Liver (tissue), 9 donors: ENCODE data around the gene ABCG5. TPM values are rescaled to one million over a fixed set of nuclear protein-coding genes. Genes with fewer than 3 reads are reported as not detected.

Experiments
- DNase-seq: peaks from one replicate; pipeline ENCODE4 v3.0.0-alpha.2; 2017; ENCODE audit warnings: low spot score
- H3K27ac ChIP-seq, 2 donors: one replicate each; pipeline ENCODE4 v1.7.0; 2013; ENCODE audit warnings: inconsistent platforms in 2 of 2, low read length in 2 of 2, control low read depth in 1 of 2, low read depth in 1 of 2, mild to moderate bottlenecking in 1 of 2
- H3K27me3 ChIP-seq, 4 donors: one replicate each; pipeline versions ENCODE4 v1.6.1 to v1.7.0; 2013; ENCODE audit warnings: low read length in 3 of 4, inconsistent platforms in 1 of 4, mild to moderate bottlenecking in 1 of 4, moderate library complexity in 1 of 4; ENCODE audit not compliant: control insufficient read depth in 4 of 4, insufficient read depth in 4 of 4
- H3K36me3 ChIP-seq, 4 donors: one replicate each; pipeline versions ENCODE4 v1.6.1 to v1.7.0; 2013; ENCODE audit warnings: low read length in 3 of 4, mild to moderate bottlenecking in 3 of 4, low read depth in 1 of 4, moderate library complexity in 1 of 4; ENCODE audit not compliant: control insufficient read depth in 4 of 4, insufficient read depth in 3 of 4
- H3K4me1 ChIP-seq, 4 donors: one replicate each; pipeline versions ENCODE4 v1.6.1 to v1.7.0; 2013; ENCODE audit warnings: low read length in 3 of 4, mild to moderate bottlenecking in 3 of 4, moderate library complexity in 1 of 4; ENCODE audit not compliant: control insufficient read depth in 4 of 4, insufficient read depth in 4 of 4
- H3K4me3 ChIP-seq, 3 donors: one replicate each; pipeline versions ENCODE4 v1.6.1 to v1.7.0; 2013; ENCODE audit warnings: low read length in 3 of 3, control low read depth in 1 of 3, low read depth in 1 of 3, mild to moderate bottlenecking in 1 of 3
- H3K9ac ChIP-seq, 2 donors: one replicate each; pipeline ENCODE4 v1.7.0; 2013; ENCODE audit warnings: low read length in 2 of 2, mild to moderate bottlenecking in 2 of 2, moderate library complexity in 2 of 2, control low read depth in 1 of 2, low read depth in 1 of 2
- H3K9me3 ChIP-seq, 4 donors: one replicate each; pipeline versions ENCODE4 v1.6.1 to v1.7.0; 2013; ENCODE audit warnings: low read length in 3 of 4; ENCODE audit not compliant: control insufficient read depth in 4 of 4
- EGR1 ChIP-seq, 2 donors: IDR thresholded peaks; 2 replicates each; pipeline ENCODE4 v1.6.1; 2016 to 2018; ENCODE audit warnings: antibody characterized with exemption in 2 of 2, low read depth in 2 of 2
- FOXA1 ChIP-seq: IDR thresholded peaks from 2 replicates; pipeline ENCODE4 v1.6.1; 2016; ENCODE audit warnings: antibody characterized with exemption
- FOXA2 ChIP-seq: IDR thresholded peaks from 2 replicates; pipeline ENCODE4 v1.6.1; 2016; ENCODE audit warnings: antibody characterized with exemption
- GABPA ChIP-seq, 2 donors: IDR thresholded peaks in 1 of 2; conservative IDR thresholded peaks in 1 of 2; 2 replicates each; pipeline ENCODE4 v1.6.1; 2016; ENCODE audit warnings: antibody characterized with exemption in 2 of 2, mild to moderate bottlenecking in 1 of 2, moderate library complexity in 1 of 2
- HNF4A ChIP-seq, 2 donors: conservative IDR thresholded peaks; 2 replicates each; pipeline ENCODE4 v1.6.1; 2016; ENCODE audit warnings: antibody characterized with exemption in 2 of 2, mild to moderate bottlenecking in 2 of 2
- HNF4G ChIP-seq: IDR thresholded peaks from 2 replicates; pipeline ENCODE4 v1.6.1; 2016; ENCODE audit warnings: antibody characterized with exemption
- NR2F2 ChIP-seq: IDR thresholded peaks from 2 replicates; pipeline ENCODE4 v1.6.1; 2016; ENCODE audit warnings: antibody characterized with exemption
- RAD21 ChIP-seq, 2 donors: IDR thresholded peaks; 2 replicates each; pipeline ENCODE4 v1.6.1; 2016; ENCODE audit warnings: antibody characterized with exemption in 2 of 2, mild to moderate bottlenecking in 2 of 2
- RXRA ChIP-seq, 2 donors: IDR thresholded peaks; 2 replicates each; pipeline ENCODE4 v1.6.1; 2017 to 2018; ENCODE audit warnings: antibody characterized with exemption in 2 of 2, mild to moderate bottlenecking in 1 of 2
- SP1 ChIP-seq: IDR thresholded peaks from 2 replicates; pipeline ENCODE4 v1.6.1; 2018; ENCODE audit warnings: antibody characterized with exemption, mild to moderate bottlenecking
- TAF1 ChIP-seq: conservative IDR thresholded peaks from 2 replicates; pipeline ENCODE4 v1.6.1; 2016; ENCODE audit warnings: antibody characterized with exemption, mild to moderate bottlenecking
- YY1 ChIP-seq: IDR thresholded peaks from 2 replicates; pipeline ENCODE4 v1.6.1; 2016; ENCODE audit warnings: antibody characterized with exemption, mild to moderate bottlenecking
- WGBS: extraction: QIAGEN DNeasy Blood & Tissue Kit; methylation state at CpG from one replicate; pipeline ENCODE4 v1.1.7; 2013; 5-methylcytosine and 5-hydroxymethylcytosine counted together
- polyA plus RNA-seq, 2 donors: library from polyadenylated mRNA; stranded (reverse) in 1 of 2; unstranded in 1 of 2; fragments of 200-250 nt in 1 of 2; fragments of >200 nt in 1 of 2; fragmentation: Nextera tagmentation in 1 of 2; extraction: Ambion mirVana in 1 of 2; gene quantifications; one replicate each; pipeline versions ENCODE4 v1.2.1 to v1.2.3, GENCODE V29; 2013 to 2015
- total RNA-seq, 2 donors: library from RNA; depleted of rRNA; stranded (reverse); fragments of >200 nt; gene quantifications; one replicate each; pipeline ENCODE4 v1.2.3, GENCODE V29; 2014
- TF ChIP-seq, protein P1 (sequence below): fragments of 150-350 bp; IDR thresholded peaks from 2 replicates; pipeline ENCODE4 v1.5.1; 2017; ENCODE audit warnings: improper control_type of control experiment, low read depth, low read length; ENCODE audit not compliant: missing input control
- TF ChIP-seq, protein P2 (sequence below): IDR thresholded peaks from 2 replicates; pipeline ENCODE4 v1.6.1; 2016; ENCODE audit warnings: antibody characterized with exemption, mild to moderate bottlenecking
- TF ChIP-seq, protein P3 (sequence below): IDR thresholded peaks from 2 replicates; pipeline ENCODE4 v1.6.1; 2016; ENCODE audit warnings: antibody characterized with exemption
- TF ChIP-seq, protein P4 (sequence below): IDR thresholded peaks from 2 replicates; pipeline ENCODE4 v1.6.1; 2016; ENCODE audit warnings: antibody characterized with exemption
- TF ChIP-seq, protein P5 (sequence below): IDR thresholded peaks from 2 replicates; pipeline ENCODE4 v1.6.1; 2016; ENCODE audit warnings: antibody characterized with exemption
- donor health status: healthy.
- donor health status: healthy.
- donor health status: healthy.
- donor health status: healthy.
- donor health status: healthy.

Gene ABCG5
- total and polyA plus RNA-seq, 4 donors: 15.4 to 63.8 (median 38.5) TPM

DNA sequence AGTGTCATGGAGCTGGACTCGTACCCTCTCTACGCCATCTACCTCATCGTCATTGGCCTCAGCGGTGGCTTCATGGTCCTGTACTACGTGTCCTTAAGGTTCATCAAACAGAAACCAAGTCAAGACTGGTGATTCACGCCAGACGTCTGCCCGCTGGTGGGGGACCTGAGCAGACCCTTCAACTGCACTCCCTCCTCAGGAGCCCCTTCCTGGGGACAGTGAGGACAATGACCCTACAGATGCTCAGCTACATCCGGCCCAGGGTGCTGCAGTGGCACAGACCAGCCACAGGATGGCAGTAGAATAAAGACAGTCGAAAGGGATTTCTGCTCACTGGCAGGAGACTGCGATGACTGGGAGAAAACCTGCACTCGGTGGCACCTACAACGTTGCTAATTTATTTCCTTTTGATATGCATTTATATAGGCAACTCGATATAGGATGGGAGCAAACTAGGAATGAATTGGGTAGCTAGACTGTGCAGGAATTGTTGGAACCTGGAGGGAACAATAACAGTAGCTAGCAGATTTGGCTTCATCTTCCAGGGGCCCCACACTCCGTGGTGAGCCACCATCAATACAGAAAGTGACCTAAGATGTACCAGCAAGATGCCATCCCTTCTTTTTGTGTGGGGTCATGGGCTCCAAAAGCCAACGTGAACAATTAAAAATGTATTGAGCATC, 39.3 kb upstream of the ABCG5 start:
- Histone ChIP-seq H3K9me3 (no peaks in the 10 kb centered on the region), H3K4me1 (peaks cover 1 to 35% (median 22%) of the 10 kb centered on the region in 4 donors), H3K36me3 (peaks cover 4 to 38% (median 33%) of the 10 kb centered on the region in 4 donors), H3K27ac (no peak overlapping the region), H3K9ac (no peak overlapping the region), H3K4me3 (no peak overlapping the region), H3K27me3 (no peaks in the 10 kb centered on the region)
- DNase-seq: peak; percentile 73
- no peak for TF ChIP-seq SP1
- TF ChIP-seq, protein P1, sequence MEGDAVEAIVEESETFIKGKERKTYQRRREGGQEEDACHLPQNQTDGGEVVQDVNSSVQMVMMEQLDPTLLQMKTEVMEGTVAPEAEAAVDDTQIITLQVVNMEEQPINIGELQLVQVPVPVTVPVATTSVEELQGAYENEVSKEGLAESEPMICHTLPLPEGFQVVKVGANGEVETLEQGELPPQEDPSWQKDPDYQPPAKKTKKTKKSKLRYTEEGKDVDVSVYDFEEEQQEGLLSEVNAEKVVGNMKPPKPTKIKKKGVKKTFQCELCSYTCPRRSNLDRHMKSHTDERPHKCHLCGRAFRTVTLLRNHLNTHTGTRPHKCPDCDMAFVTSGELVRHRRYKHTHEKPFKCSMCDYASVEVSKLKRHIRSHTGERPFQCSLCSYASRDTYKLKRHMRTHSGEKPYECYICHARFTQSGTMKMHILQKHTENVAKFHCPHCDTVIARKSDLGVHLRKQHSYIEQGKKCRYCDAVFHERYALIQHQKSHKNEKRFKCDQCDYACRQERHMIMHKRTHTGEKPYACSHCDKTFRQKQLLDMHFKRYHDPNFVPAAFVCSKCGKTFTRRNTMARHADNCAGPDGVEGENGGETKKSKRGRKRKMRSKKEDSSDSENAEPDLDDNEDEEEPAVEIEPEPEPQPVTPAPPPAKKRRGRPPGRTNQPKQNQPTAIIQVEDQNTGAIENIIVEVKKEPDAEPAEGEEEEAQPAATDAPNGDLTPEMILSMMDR: peak; percentile 86
- TF ChIP-seq TAF1: no peak
- no peak for TF ChIP-seq FOXA2
- no peak for TF ChIP-seq GABPA (IDR thresholded peaks at IDR 0.05 in 1 of 2, conservative IDR thresholded peaks at IDR 0.05 in 1 of 2)
- TF ChIP-seq, protein P2, sequence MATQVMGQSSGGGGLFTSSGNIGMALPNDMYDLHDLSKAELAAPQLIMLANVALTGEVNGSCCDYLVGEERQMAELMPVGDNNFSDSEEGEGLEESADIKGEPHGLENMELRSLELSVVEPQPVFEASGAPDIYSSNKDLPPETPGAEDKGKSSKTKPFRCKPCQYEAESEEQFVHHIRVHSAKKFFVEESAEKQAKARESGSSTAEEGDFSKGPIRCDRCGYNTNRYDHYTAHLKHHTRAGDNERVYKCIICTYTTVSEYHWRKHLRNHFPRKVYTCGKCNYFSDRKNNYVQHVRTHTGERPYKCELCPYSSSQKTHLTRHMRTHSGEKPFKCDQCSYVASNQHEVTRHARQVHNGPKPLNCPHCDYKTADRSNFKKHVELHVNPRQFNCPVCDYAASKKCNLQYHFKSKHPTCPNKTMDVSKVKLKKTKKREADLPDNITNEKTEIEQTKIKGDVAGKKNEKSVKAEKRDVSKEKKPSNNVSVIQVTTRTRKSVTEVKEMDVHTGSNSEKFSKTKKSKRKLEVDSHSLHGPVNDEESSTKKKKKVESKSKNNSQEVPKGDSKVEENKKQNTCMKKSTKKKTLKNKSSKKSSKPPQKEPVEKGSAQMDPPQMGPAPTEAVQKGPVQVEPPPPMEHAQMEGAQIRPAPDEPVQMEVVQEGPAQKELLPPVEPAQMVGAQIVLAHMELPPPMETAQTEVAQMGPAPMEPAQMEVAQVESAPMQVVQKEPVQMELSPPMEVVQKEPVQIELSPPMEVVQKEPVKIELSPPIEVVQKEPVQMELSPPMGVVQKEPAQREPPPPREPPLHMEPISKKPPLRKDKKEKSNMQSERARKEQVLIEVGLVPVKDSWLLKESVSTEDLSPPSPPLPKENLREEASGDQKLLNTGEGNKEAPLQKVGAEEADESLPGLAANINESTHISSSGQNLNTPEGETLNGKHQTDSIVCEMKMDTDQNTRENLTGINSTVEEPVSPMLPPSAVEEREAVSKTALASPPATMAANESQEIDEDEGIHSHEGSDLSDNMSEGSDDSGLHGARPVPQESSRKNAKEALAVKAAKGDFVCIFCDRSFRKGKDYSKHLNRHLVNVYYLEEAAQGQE: no peak
- TF ChIP-seq EGR1 (IDR thresholded peaks at IDR 0.05; ENCODE audit: low read depth in 2 of 2): no peak
- TF ChIP-seq HNF4G: no peak
- no peak for TF ChIP-seq HNF4A (conservative IDR thresholded peaks at IDR 0.05)
- TF ChIP-seq NR2F2: no peak
- peak; percentile 38 to 70 for TF ChIP-seq RXRA (IDR thresholded peaks at IDR 0.05)
- TF ChIP-seq YY1: no peak
- TF ChIP-seq RAD21 (IDR thresholded peaks at IDR 0.05): peak; percentile 85 to 91
- 49% methylated on average over 16 of the region's 16 CpGs for WGBS

DNA sequence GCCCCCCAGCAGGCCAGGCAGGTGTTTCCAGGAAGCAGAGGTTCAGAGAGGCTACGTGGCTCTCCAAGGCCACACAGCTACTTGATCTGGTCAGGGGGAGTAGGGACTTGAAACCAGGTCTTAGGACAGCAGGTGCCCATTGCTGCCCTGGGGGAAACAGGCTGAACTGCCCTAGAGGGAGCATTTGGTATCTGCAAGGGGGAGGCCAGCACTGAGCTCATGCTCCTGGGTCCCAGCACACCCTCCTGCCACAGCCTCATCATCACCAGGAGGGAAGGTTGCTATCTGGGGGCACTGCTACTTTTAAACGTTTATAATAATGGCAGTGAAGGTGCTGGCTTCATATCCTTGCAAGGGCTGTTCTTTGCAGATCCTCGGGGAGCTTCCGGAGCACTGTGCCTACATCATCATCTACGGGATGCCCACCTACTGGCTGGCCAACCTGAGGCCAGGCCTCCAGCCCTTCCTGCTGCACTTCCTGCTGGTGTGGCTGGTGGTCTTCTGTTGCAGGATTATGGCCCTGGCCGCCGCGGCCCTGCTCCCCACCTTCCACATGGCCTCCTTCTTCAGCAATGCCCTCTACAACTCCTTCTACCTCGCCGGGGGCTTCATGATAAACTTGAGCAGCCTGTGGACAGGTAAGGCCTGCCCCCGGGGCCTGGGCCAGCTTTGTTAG, 36.3 kb upstream of the ABCG5 start:
- no peaks in the 10 kb centered on the region for H3K9me3 ChIP-seq
- H3K4me1 ChIP-seq: peaks cover 0 to 17% (median 2%) of the 10 kb centered on the region in 4 donors
- H3K36me3 ChIP-seq: peaks cover 7 to 45% (median 36%) of the 10 kb centered on the region in 4 donors
- no peak overlapping the region for H3K4me3 ChIP-seq
- WGBS: 85% methylated on average over 11 of the region's 11 CpGs
- H3K9ac ChIP-seq: no peak overlapping the region
- DNase-seq: no peak
- H3K27me3 ChIP-seq: no peaks in the 10 kb centered on the region
- H3K27ac ChIP-seq: no peak overlapping the region
- TF ChIP-seq, protein P1: no peak
- TF ChIP-seq SP1 (no peak), YY1 (no peak), RAD21 (IDR thresholded peaks at IDR 0.05) (no peak), EGR1 (IDR thresholded peaks at IDR 0.05; ENCODE audit: low read depth in 2 of 2) (no peak), FOXA1 (no peak), NR2F2 (no peak)
- TF ChIP-seq, protein P3, sequence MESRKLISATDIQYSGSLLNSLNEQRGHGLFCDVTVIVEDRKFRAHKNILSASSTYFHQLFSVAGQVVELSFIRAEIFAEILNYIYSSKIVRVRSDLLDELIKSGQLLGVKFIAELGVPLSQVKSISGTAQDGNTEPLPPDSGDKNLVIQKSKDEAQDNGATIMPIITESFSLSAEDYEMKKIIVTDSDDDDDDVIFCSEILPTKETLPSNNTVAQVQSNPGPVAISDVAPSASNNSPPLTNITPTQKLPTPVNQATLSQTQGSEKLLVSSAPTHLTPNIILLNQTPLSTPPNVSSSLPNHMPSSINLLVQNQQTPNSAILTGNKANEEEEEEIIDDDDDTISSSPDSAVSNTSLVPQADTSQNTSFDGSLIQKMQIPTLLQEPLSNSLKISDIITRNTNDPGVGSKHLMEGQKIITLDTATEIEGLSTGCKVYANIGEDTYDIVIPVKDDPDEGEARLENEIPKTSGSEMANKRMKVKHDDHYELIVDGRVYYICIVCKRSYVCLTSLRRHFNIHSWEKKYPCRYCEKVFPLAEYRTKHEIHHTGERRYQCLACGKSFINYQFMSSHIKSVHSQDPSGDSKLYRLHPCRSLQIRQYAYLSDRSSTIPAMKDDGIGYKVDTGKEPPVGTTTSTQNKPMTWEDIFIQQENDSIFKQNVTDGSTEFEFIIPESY: no peak
- TF ChIP-seq, protein P4, sequence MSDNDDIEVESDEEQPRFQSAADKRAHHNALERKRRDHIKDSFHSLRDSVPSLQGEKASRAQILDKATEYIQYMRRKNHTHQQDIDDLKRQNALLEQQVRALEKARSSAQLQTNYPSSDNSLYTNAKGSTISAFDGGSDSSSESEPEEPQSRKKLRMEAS: no peak
- TF ChIP-seq, protein P5, sequence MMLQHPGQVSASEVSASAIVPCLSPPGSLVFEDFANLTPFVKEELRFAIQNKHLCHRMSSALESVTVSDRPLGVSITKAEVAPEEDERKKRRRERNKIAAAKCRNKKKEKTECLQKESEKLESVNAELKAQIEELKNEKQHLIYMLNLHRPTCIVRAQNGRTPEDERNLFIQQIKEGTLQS: no peak
